HT-29 (cell line): ENCODE data around the gene MS4A4E. TPM values are rescaled to one million over a fixed set of nuclear protein-coding genes. Genes with fewer than 3 reads are reported as not detected.
"Not testable (repeated sequence)": the region's sequence is repeated elsewhere in the genome, so short reads cannot be mapped to it uniquely, and the experiment has no call there.

Source experiments
- DNase-seq: peaks from one replicate; pipeline ENCODE4 v3.0.0-alpha.2; 2015; ENCODE audit warnings: low spot score
- total RNA-seq: library from RNA; depleted of rRNA; stranded (reverse); fragments of >200 nt; shearing (Covaris generic); gene quantifications from 2 replicates; pipeline ENCODE4 v1.2.3, GENCODE V29; 2014; rRNA removed

The MS4A4E gene
- total RNA-seq, result 0.43 TPM in 1 of 2 replicates, not detected in the other

DNA sequence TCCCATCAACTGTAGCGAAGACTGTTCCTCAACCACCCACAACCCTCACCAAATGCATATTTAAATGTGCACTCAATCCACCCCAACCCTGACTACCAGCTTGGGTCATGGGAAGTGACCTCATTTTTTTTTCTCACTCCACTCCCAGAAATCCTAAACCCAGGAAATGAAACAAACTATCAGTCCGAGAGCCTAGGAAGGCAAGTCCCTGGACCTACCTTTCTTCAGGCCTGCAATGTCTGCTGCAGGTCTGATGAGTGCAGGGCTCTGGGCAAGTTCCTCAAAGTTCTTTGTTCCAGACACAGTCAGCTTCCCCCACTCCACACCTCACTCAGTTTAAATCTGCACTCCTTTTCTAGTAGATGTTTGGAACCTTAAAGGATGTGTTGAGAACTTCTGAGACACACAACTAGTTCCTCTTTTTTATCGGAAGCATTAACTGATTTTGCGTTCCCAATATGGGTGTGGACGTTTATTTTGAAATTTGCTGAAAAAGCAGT, at the start of gene MS4A4E:
Gene MS4A4E, minus strand, starts transcription at position 398 of the 500 bp plus-strand sequence. CDS start 13,082 bp downstream, outside the sequence.
- no peak for DNase-seq

- DNase-seq, result no peak
Measured at GRCh38 chr11:60292145-60292544, 49.2 kb upstream of the MS4A4E start.

DNA sequence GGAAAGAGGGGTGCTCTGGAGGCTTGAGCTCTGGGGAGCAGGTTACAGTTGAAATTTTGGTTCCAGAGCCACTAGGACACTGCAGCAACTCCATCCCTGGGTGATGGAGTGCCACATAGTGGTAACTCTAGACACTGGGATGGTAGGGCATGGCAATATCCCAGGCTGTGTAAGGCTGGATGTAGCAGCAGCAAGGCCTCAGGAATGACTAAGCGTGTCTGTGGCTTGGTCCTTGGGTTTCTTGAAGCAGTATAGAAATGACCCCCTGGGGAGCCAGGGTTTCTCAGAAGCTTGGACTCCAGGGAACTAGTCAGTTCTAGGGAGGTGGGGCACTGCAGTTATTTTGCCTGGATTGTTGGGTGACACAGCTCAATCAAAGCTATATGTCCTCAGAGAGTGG, 45.6 kb upstream of the MS4A4E start:
- DNase-seq, result no peak

DNA sequence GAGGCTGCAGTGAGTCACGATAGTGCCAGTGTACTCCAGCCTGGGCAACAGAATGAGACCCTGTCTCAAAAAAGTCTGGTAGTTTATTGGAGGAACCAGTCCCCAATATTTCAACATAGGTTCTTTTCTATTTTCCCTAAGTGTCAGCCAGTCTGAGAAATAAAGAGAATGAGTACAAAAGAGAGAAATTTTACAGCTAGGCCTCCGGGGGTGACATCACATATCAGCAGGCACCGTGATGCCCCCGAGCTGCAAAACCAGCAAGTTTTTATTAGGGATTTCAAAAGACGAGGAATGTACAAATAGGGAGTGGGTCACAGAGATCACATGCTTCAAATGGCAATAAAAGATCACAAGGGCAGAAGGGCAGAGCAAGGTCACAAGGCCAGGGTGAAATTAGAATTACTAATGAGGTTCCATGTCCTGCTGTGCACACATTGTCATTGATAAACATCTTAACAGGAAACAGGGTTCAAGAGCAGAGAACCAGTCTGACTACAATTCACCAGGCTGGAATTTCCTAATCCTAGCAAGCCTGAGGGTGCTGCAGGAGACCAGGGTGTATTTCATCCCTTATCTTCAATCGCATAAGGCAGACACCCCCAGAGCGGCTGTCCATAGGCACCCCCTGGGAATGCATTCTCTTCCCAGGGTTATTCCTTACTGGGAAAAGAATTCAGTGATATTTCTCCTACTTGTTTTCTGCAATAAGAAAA, 42.6 kb upstream of the MS4A4E start:
- DNase-seq, result not testable (repeated sequence)

- DNase-seq, result no peak
Measured at GRCh38 chr11:60282286-60282685, 39.3 kb upstream of the MS4A4E start.

DNA sequence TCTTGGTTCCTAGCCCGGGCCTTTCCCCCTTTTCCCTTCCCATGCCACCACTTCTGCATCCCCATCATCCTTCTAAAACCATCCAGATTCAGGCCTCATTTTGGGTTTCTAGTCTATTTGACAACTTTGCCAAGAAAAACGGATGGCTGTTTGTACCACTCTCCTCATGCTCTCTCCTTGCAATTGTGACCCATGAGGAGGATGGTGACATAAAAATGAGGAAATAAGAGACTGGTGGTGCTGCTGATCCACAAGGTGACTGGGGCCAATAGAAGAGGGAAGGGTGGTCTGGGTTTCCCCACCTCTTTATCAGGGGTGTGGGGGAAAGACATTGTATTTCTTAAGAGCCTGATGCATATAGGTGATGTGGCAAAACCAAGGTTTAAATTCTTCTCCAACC, 38.5 kb upstream of the MS4A4E start:
- DNase-seq, result no peak

- DNase-seq, result no peak
Measured at GRCh38 chr11:60280412-60280811, 37.5 kb upstream of the MS4A4E start, which contains the start of gene MS4A4A. Gene MS4A4A, plus strand, starts transcription at chr11:60280666. Its CDS starts 10 bp downstream, at chr11:60280676.

- no peak for DNase-seq
Measured at GRCh38 chr11:60274416-60274815, 31.5 kb upstream of the MS4A4E start.

- peak; percentile 81 for DNase-seq
Measured at GRCh38 chr11:60265373-60266214, 22.7 kb upstream of the MS4A4E start.

GRCh38 chr11:60264644-60265043, 21.7 kb upstream of the MS4A4E start:
- no peak for DNase-seq

- DNase-seq, result no peak
Measured at GRCh38 chr11:60263402-60263801, 20.5 kb upstream of the MS4A4E start.

- no peak for DNase-seq
Measured at GRCh38 chr11:60261014-60261413, 18.1 kb upstream of the MS4A4E start.

DNA sequence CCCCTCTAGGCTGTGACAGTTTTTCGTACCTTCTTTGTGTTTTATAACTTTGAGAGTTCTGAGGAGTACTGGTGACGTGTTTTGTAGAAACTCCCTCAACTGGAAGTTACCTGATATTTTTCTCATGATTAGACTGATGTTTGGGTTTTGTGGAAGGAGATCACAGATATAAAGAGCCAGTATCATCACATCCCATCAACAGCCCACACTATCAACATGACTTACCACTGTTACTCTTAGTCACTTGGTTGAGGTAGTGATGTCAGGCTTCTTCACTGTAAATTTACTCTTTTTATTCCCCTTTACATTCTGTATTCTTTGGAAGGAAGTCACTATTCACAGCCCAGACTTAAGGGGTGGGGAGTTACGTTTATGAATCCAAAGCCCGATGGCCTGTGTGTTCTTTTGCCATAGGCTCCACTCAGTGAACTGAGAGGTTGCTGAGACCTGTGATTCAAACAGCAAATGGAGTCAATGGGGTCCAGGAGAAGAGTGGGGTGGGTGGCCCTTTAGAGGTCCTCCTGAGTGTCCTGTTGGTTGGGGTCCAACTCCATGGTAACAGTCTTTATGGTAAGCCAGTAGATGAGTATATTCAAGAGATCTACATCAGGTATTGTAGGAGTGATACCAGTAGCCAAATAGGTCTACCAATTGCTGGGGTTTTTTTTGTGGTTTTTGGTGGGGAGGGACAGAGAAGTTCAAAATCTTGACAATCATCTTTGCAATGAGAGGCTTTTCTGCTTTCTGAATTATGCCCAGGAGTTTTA, 15.2 kb upstream of the MS4A4E start:
- DNase-seq, result no peak

GRCh38 chr11:60252213-60253108, 9.5 kb upstream of the MS4A4E start:
- DNase-seq, result no peak

GRCh38 chr11:60251485-60252212, 8.7 kb upstream of the MS4A4E start:
- peak; percentile 47 for DNase-seq

- DNase-seq, result no peak
Measured at GRCh38 chr11:60241786-60242185, 1.2 kb downstream of the MS4A4E start.

DNA sequence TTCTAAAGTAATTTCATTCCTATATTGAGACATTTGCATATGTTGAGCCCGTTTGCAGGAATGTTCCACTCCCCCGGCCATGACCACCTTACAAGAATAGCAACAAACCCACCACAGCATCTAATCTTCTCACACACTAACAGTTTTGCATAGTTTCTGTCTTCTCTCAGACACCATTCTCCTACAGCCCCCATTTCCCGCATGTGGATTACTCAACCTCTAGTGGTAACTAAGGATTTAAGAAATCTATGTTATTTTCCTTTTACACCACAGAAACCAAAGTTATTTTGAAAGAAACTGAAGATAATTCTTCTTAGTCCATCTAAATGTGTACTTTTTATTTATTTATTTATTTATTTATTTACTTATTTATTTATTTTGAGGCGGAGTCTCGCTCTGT, 2.3 kb downstream of the MS4A4E start:
- no peak for DNase-seq

- no peak for DNase-seq
Measured at GRCh38 chr11:60235321-60235720, 7.6 kb downstream of the MS4A4E start.

DNA sequence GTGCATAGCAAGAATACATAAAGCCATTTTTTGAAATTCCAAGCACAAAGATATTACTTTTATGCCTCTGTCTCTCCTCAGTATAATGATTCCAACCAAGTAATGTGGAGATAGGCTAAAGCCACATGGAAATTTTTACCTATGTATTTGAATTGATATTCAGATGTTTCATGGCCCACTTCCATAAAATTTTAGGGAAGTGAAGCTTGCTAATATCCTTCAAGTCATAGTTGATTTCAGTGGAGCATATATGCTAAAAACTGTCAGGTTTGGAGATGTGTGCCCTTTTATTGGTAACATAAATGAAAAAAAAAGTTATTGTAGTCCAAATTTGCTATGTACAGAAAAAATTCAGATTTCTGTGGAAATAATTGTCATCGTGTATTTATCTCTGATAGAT, 12.3 kb downstream of the MS4A4E start:
- no peak for DNase-seq

- DNase-seq, result no peak
Measured at GRCh38 chr11:60222141-60222540, 20.8 kb downstream of the MS4A4E start.
